GM12873 (cell line): ENCODE results near the gene ADAMTS19.

Source experiments
- CTCF ChIP-seq: IDR thresholded peaks from 2 replicates; pipeline ENCODE4 v1.5.1; 2012; ENCODE audit warnings: low read depth, mild to moderate bottlenecking, moderate library complexity, low read length, control low read depth; ENCODE audit not compliant: insufficient read depth; ENCODE audit errors: missing control alignments

ADAMTS19 gene

DNA sequence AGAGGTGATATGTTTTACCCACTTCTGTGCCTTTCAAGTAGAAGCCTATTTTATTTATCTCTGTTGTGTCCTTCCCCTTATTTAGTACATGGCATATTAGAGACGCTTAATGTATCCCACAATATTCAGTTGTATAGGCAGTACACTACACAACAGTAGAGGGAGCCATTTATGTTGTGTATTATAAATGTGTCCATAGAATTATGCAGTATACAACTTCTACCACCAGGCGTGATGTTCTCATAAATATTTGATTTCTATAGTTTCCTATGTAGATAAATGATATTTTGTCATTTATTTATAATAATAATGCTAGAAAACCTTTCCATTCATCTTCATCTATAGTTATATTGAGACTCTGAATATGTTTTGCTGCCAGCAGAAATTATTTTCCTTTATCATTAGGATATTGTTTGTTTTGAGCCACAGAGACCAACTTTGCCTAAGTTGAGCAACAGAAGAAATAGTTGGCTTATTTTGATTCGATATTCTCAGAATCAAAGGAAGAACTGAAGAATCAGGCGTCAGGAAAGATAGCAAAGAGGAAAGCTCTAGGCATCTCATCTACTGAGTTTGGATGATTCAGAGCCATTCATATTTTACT, 81.7 kb downstream of the ADAMTS19 start:
- peak; percentile 16 for TF ChIP-seq CTCF

DNA sequence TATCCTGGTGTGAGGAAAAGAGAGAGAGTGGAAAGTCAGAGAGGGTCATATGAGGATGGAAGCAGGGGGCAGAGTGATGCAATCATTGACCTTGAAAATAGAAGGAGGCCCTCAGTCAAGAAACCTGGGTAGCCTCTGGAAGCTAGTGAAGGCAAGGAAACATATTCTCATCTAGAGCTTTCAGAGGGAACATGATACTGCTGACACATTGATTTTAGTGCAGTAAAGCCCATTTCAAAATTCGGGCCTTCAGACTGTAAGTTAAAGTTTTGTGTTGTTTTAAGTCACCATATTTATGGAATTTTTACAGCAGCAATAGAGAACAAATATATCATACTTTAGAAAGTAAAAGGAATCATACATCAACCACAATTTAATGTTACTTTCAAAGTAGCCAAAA, 87.0 kb downstream of the ADAMTS19 start:
- TF ChIP-seq CTCF = no peak

- no peak for TF ChIP-seq CTCF
Observed at GRCh38 chr5:129554134-129554904, 94.2 kb downstream of the ADAMTS19 start.

GRCh38 chr5:129563585-129563984, 103.5 kb downstream of the ADAMTS19 start:
- no peak for TF ChIP-seq CTCF

DNA sequence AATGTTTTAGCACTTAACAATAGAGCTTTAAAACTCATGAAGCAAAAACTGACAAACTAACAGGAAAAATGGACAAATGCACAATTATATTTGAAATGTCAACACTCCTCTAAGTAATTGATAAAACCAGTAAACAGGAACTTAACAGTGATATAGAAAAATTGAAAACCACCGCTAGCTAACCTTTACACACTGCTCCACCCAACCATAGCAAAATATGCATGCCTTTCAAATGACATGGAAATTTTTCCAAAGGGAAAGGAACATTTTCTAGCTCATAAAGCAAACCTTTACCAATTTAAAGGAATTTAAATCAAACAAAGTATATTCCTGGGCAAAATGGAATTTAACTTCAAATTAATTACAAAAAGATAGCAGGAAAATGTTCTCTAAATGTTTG, 109.2 kb downstream of the ADAMTS19 start:
- no peak for TF ChIP-seq CTCF

GRCh38 chr5:129572060-129572459, 112.0 kb downstream of the ADAMTS19 start:
- no peak for TF ChIP-seq CTCF

DNA sequence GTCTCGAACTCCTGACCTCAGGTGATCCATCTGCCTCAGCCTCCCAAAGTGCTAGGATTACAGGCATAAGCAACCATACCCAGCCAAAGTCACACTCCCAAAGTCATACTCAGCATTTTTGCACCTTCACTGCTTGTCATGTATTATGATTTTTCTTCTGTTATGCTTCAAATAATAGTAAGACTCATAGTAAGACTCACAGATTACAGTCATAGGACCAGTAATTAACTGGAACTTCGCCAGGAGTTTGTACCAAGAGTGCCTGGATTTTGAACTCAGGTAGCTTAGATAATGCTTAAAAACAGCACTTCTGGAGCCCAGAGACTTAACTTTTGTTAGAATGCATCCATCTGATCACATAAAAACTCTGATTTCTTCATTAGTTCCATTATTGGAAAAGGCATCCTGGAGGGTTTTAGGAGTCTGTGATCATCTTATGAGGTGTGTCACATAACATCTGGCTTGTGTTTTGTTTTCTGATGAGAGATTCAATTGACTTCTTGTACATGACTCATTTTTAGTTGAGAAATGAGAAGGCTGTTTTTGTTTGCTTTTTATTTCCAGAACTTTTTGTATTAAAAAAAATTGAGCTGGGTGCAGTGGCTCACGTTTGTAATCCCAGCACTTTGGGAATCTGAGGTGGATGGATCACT, 131.5 kb downstream of the ADAMTS19 start:
- TF ChIP-seq CTCF = no peak
